Neural crest cell (in vitro differentiated cells): Measurements from ENCODE around the gene GAPDHS. TPM values are rescaled to one million over a fixed set of nuclear protein-coding genes. Genes with fewer than 3 reads are reported as not detected.
A peak's percentile ranks its signal among the peaks of the same experiment; 100 is the strongest.

ENCODE experiments used
- DNase-seq: peaks from one replicate; pipeline ENCODE4 v3.0.0; 2021; ENCODE audit warnings: low read depth, mixed read lengths, low spot score
- H3K27ac Mint-ChIP-seq: one replicate; pipeline ENCODE4 v1.8.0; 2021; ENCODE audit warnings: mild to moderate bottlenecking, mixed read lengths; ENCODE audit not compliant: unreplicated experiment
- H3K27me3 Mint-ChIP-seq: 2 replicates; pipeline ENCODE4 v1.8.0; 2021; ENCODE audit warnings: low read depth, mild to moderate bottlenecking, mixed read lengths
- H3K36me3 Mint-ChIP-seq: 2 replicates; pipeline ENCODE4 v1.8.0; 2021; ENCODE audit warnings: low read depth, mild to moderate bottlenecking, mixed read lengths
- H3K4me1 Mint-ChIP-seq: 2 replicates; pipeline ENCODE4 v1.8.0; 2021; ENCODE audit warnings: mixed read lengths
- H3K4me3 Mint-ChIP-seq: one replicate; pipeline ENCODE4 v1.8.0; 2021; ENCODE audit warnings: mild to moderate bottlenecking, mixed read lengths
- H3K9me3 Mint-ChIP-seq: 2 replicates; pipeline ENCODE4 v1.8.0; 2021; ENCODE audit warnings: mixed read lengths
- total RNA-seq: library from RNA; stranded (reverse); gene quantifications from 2 replicates; pipeline ENCODE4 v1.2.1, GENCODE V29; 2021
- TF ChIP-seq, protein P1 (sequence below): fragments of 200-600 bp; sonication (generic); conservative IDR thresholded peaks from 2 replicates; pipeline ENCODE4 v1.5.0; 2021; ENCODE audit warnings: antibody characterized with exemption, mild to moderate bottlenecking

Gene GAPDHS
- total RNA-seq, 1 donor from 2014 or later: not detected

GRCh38 chr19:35498220-35498619, 35.0 kb upstream of the GAPDHS start:
- Mint-ChIP-seq H3K4me3 (no peak overlapping the region), H3K36me3 (no peaks in the 10 kb centered on the region), H3K9me3 (no peaks in the 10 kb centered on the region), H3K27me3 (peaks cover 28% of the 10 kb centered on the region), H3K4me1 (no peaks in the 10 kb centered on the region), H3K27ac (peak overlapping the region; percentile 43)
- TF ChIP-seq, protein P1, sequence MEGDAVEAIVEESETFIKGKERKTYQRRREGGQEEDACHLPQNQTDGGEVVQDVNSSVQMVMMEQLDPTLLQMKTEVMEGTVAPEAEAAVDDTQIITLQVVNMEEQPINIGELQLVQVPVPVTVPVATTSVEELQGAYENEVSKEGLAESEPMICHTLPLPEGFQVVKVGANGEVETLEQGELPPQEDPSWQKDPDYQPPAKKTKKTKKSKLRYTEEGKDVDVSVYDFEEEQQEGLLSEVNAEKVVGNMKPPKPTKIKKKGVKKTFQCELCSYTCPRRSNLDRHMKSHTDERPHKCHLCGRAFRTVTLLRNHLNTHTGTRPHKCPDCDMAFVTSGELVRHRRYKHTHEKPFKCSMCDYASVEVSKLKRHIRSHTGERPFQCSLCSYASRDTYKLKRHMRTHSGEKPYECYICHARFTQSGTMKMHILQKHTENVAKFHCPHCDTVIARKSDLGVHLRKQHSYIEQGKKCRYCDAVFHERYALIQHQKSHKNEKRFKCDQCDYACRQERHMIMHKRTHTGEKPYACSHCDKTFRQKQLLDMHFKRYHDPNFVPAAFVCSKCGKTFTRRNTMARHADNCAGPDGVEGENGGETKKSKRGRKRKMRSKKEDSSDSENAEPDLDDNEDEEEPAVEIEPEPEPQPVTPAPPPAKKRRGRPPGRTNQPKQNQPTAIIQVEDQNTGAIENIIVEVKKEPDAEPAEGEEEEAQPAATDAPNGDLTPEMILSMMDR: no peak
- no peak for DNase-seq

GRCh38 chr19:35498984-35499527, 34.2 kb upstream of the GAPDHS start:
- H3K27ac Mint-ChIP-seq: no peak overlapping the region
- DNase-seq: no peak
- H3K4me1 Mint-ChIP-seq: no peaks in the 10 kb centered on the region
- H3K4me3 Mint-ChIP-seq: no peak overlapping the region
- H3K9me3 Mint-ChIP-seq: no peaks in the 10 kb centered on the region
- H3K27me3 Mint-ChIP-seq: peaks cover 28% of the 10 kb centered on the region
- H3K36me3 Mint-ChIP-seq: no peaks in the 10 kb centered on the region
- TF ChIP-seq, protein P1: no peak

- H3K4me3 Mint-ChIP-seq: no peak overlapping the region
- no peak overlapping the region for H3K27ac Mint-ChIP-seq
- no peaks in the 10 kb centered on the region for H3K4me1 Mint-ChIP-seq
- peaks cover 32% of the 10 kb centered on the region for H3K27me3 Mint-ChIP-seq
- TF ChIP-seq, protein P1: no peak
- no peak for DNase-seq
- H3K36me3 Mint-ChIP-seq: no peaks in the 10 kb centered on the region
- H3K9me3 Mint-ChIP-seq: no peaks in the 10 kb centered on the region
These were observed 32.6 kb upstream of the GAPDHS start for GRCh38 chr19:35500611-35501010.

- H3K27ac Mint-ChIP-seq: no peak overlapping the region
- no peak for DNase-seq
- H3K27me3 Mint-ChIP-seq: peaks cover 41% of the 10 kb centered on the region
- no peak overlapping the region for H3K4me3 Mint-ChIP-seq
- no peaks in the 10 kb centered on the region for H3K36me3 Mint-ChIP-seq
- TF ChIP-seq, protein P1: no peak
- H3K9me3 Mint-ChIP-seq: no peaks in the 10 kb centered on the region
- H3K4me1 Mint-ChIP-seq: no peaks in the 10 kb centered on the region
These were observed 31.6 kb upstream of the GAPDHS start for GRCh38 chr19:35501684-35502083.

GRCh38 chr19:35502751-35503150, 30.5 kb upstream of the GAPDHS start:
- Mint-ChIP-seq H3K9me3 (no peaks in the 10 kb centered on the region), H3K27ac (no peak overlapping the region), H3K4me3 (no peak overlapping the region), H3K27me3 (peaks cover 51% of the 10 kb centered on the region), H3K36me3 (no peaks in the 10 kb centered on the region), H3K4me1 (no peaks in the 10 kb centered on the region)
- TF ChIP-seq, protein P1: no peak
- DNase-seq: no peak
